HFFc6 (cell line): Measurements from ENCODE around the gene SPIN1. TPM values are rescaled to one million over a fixed set of nuclear protein-coding genes. Genes with fewer than 3 reads are reported as not detected.

ENCODE experiments used
- DNase-seq: peaks from one replicate; pipeline ENCODE4 v3.0.0-alpha.2; 2018
- H3K27ac Mint-ChIP-seq: 2 replicates; pipeline ENCODE4 v1.8.0; 2020; ENCODE audit warnings: mild to moderate bottlenecking, mixed read lengths
- H3K27me3 Mint-ChIP-seq: 2 replicates; pipeline ENCODE4 v1.8.0; 2021; ENCODE audit warnings: mild to moderate bottlenecking, moderate library complexity, mixed read lengths; ENCODE audit not compliant: insufficient read depth
- H3K36me3 Mint-ChIP-seq: 2 replicates; pipeline ENCODE4 v1.8.0; 2021; ENCODE audit warnings: low read depth, mixed read lengths
- H3K4me1 Mint-ChIP-seq: 2 replicates; pipeline ENCODE4 v1.8.0; 2020; ENCODE audit warnings: low read depth, mixed read lengths
- H3K4me3 Mint-ChIP-seq: 2 replicates; pipeline ENCODE4 v1.8.0; 2020; ENCODE audit warnings: mild to moderate bottlenecking, moderate library complexity, mixed read lengths
- H3K9me3 Mint-ChIP-seq: 2 replicates; pipeline ENCODE4 v1.8.0; 2020; ENCODE audit warnings: mild to moderate bottlenecking, mixed read lengths
- CTCF ChIP-seq: fragments of 200-600 bp; sonication (generic); IDR thresholded peaks from 2 replicates; pipeline ENCODE4 v1.5.0; 2021; ENCODE audit warnings: antibody characterized with exemption, mild to moderate bottlenecking
- total RNA-seq, 6 experiments: library from RNA; stranded (reverse); fragmentation: NEBNext Ultra II Directional; extraction: Animal tissue kit (Norgen Biotek cat#: 25700); gene quantifications; 2 replicates in 1 of 6; 3 replicates in 5 of 6; pipeline ENCODE4 v1.2.3, GENCODE V29; 2021

SPIN1 gene
- total RNA-seq, 6 experiments from 2014 or later: 97.2 to 131 (median 119) TPM

GRCh38 chr9:88370346-88370745, 17.9 kb upstream of the SPIN1 start:
- peaks cover 8% of the 10 kb centered on the region; the same call in 1 of the 2 replicates for H3K4me1 Mint-ChIP-seq
- H3K4me3 Mint-ChIP-seq: no peak overlapping the region
- no peak overlapping the region for H3K27ac Mint-ChIP-seq
- no peaks in the 10 kb centered on the region; the same call in 1 of the 2 replicates for H3K27me3 Mint-ChIP-seq
- TF ChIP-seq CTCF: no peak
- peaks cover 5% of the 10 kb centered on the region; the same call in 1 of the 2 replicates for H3K36me3 Mint-ChIP-seq
- no peak for DNase-seq
- peaks cover 21% of the 10 kb centered on the region for H3K9me3 Mint-ChIP-seq

GRCh38 chr9:88372103-88372654, 16.1 kb upstream of the SPIN1 start:
- H3K27me3 Mint-ChIP-seq: no peaks in the 10 kb centered on the region; the same call in 1 of the 2 replicates
- no peak overlapping the region for H3K4me3 Mint-ChIP-seq

GRCh38 chr9:88373045-88373444, 15.2 kb upstream of the SPIN1 start:
- Mint-ChIP-seq H3K27ac (no peak overlapping the region), H3K27me3 (peaks cover 4% of the 10 kb centered on the region; the same call in 1 of the 2 replicates), H3K36me3 (peaks cover 8% of the 10 kb centered on the region), H3K9me3 (peaks cover 12% of the 10 kb centered on the region), H3K4me3 (no peak overlapping the region), H3K4me1 (peaks cover 8% of the 10 kb centered on the region; the same call in 1 of the 2 replicates)
- no peak for DNase-seq
- TF ChIP-seq CTCF: no peak

More at GRCh38 chr9:88372103-88372654, 16.1 kb upstream of the SPIN1 start:
- DNase-seq: no peak
- peaks cover 5% of the 10 kb centered on the region; the same call in 1 of the 2 replicates for H3K36me3 Mint-ChIP-seq
- no peak overlapping the region for H3K27ac Mint-ChIP-seq
- no peak for TF ChIP-seq CTCF
- peaks cover 16% of the 10 kb centered on the region for H3K9me3 Mint-ChIP-seq
- peaks cover 8% of the 10 kb centered on the region; the same call in 1 of the 2 replicates for H3K4me1 Mint-ChIP-seq

- peaks cover 8% of the 10 kb centered on the region for H3K27me3 Mint-ChIP-seq
- no peak overlapping the region for H3K27ac Mint-ChIP-seq
- H3K4me1 Mint-ChIP-seq: peaks cover under 1% of the 10 kb centered on the region; the same call in 1 of the 2 replicates
- H3K9me3 Mint-ChIP-seq: peaks cover 11% of the 10 kb centered on the region
- H3K36me3 Mint-ChIP-seq: peaks cover 7% of the 10 kb centered on the region
- peak; percentile 26; the same call in 1 of the 2 replicates for TF ChIP-seq CTCF
- no peak overlapping the region for H3K4me3 Mint-ChIP-seq
- DNase-seq: no peak
These were observed 9.9 kb upstream of the SPIN1 start for GRCh38 chr9:88378317-88378716.

- no peak overlapping the region for H3K27ac Mint-ChIP-seq
- no peak overlapping the region for H3K4me3 Mint-ChIP-seq
- H3K36me3 Mint-ChIP-seq: peaks cover 7% of the 10 kb centered on the region
- TF ChIP-seq CTCF: no peak
- no peaks in the 10 kb centered on the region for H3K4me1 Mint-ChIP-seq
- H3K27me3 Mint-ChIP-seq: peaks cover 8% of the 10 kb centered on the region
- H3K9me3 Mint-ChIP-seq: peaks cover 7% of the 10 kb centered on the region
- no peak for DNase-seq
These were observed 8.9 kb upstream of the SPIN1 start for GRCh38 chr9:88379352-88379751.
